Astrocyte (in vitro differentiated cells and primary cell): ENCODE results near the gene MBNL2. TPM values are rescaled to one million over a fixed set of nuclear protein-coding genes. Genes with fewer than 3 reads are reported as not detected.

Source experiments
- DNase-seq: peaks from one replicate; pipeline ENCODE4 v3.0.0-alpha.2; 2010; ENCODE audit warnings: low read depth
- FAIRE-seq: peaks from 2 replicates; lab custom pipeline; 2011; peaks lifted over from hg19 to GRCh38; lab: Jason Lieb, UNC
- H2AFZ ChIP-seq: 2 replicates; pipeline ENCODE4 v1.6.0; 2012; ENCODE audit warnings: low read depth, low read length, inconsistent platforms
- H3K27ac ChIP-seq: 2 replicates; pipeline ENCODE4 v1.5.1; 2011; ENCODE audit warnings: low read depth, low read length, inconsistent platforms
- H3K27me3 ChIP-seq: 2 replicates; pipeline ENCODE4 v1.6.0; 2011; ENCODE audit warnings: low read length, inconsistent platforms; ENCODE audit not compliant: insufficient read depth
- H3K36me3 ChIP-seq: 2 replicates; pipeline ENCODE4 v1.5.1; 2011; ENCODE audit warnings: low read length, inconsistent platforms; ENCODE audit not compliant: insufficient read depth
- H3K4me1 ChIP-seq: 2 replicates; pipeline ENCODE4 v1.5.1; 2011; ENCODE audit warnings: low read length, inconsistent platforms; ENCODE audit not compliant: insufficient read depth
- H3K4me2 ChIP-seq: 2 replicates; pipeline ENCODE4 v1.6.0; 2012; ENCODE audit warnings: low read length, inconsistent platforms
- H3K4me3 ChIP-seq: 2 replicates; pipeline ENCODE4 v1.5.1; 2011; ENCODE audit warnings: low read depth, mild to moderate bottlenecking, low read length, inconsistent platforms; ENCODE audit not compliant: insufficient read depth
- H3K79me2 ChIP-seq: 2 replicates; pipeline ENCODE4 v1.6.0; 2012; ENCODE audit warnings: mild to moderate bottlenecking, low read length, inconsistent platforms; ENCODE audit not compliant: insufficient read depth
- H3K9ac ChIP-seq: 2 replicates; pipeline ENCODE4 v1.6.0; 2012; ENCODE audit warnings: mild to moderate bottlenecking, low read length, inconsistent platforms
- H3K9me3 ChIP-seq: 2 replicates; pipeline ENCODE4 v1.5.1; 2012; ENCODE audit warnings: low read depth, mild to moderate bottlenecking, low read length, inconsistent platforms; ENCODE audit not compliant: insufficient read depth
- H4K20me1 ChIP-seq: 2 replicates; pipeline ENCODE4 v1.6.0; 2012; ENCODE audit warnings: low read length, inconsistent platforms; ENCODE audit not compliant: insufficient read depth
- H3K27ac Mint-ChIP-seq: one replicate; pipeline ENCODE4 v1.8.0; 2021; ENCODE audit warnings: mild to moderate bottlenecking, mixed read lengths; ENCODE audit not compliant: unreplicated experiment
- H3K27me3 Mint-ChIP-seq: one replicate; pipeline ENCODE4 v1.8.0; 2021; ENCODE audit warnings: low read depth, mixed read lengths; ENCODE audit not compliant: unreplicated experiment
- H3K36me3 Mint-ChIP-seq: one replicate; pipeline ENCODE4 v1.8.0; 2021; ENCODE audit warnings: low read depth, mixed read lengths; ENCODE audit not compliant: unreplicated experiment
- H3K4me1 Mint-ChIP-seq: one replicate; pipeline ENCODE4 v1.8.0; 2021; ENCODE audit warnings: low read depth, mixed read lengths; ENCODE audit not compliant: unreplicated experiment
- H3K4me3 Mint-ChIP-seq: one replicate; pipeline ENCODE4 v1.8.0; 2021; ENCODE audit warnings: mild to moderate bottlenecking, moderate library complexity, mixed read lengths; ENCODE audit not compliant: unreplicated experiment
- H3K9me3 Mint-ChIP-seq: one replicate; pipeline ENCODE4 v1.8.0; 2021; ENCODE audit warnings: mild to moderate bottlenecking, mixed read lengths; ENCODE audit not compliant: unreplicated experiment
- EZH2 ChIP-seq: IDR thresholded peaks from 2 replicates; pipeline ENCODE4 v1.6.1; 2012; ENCODE audit warnings: mild to moderate bottlenecking, low read length, inconsistent platforms; ENCODE audit not compliant: insufficient read depth
- total RNA-seq: library from RNA; stranded (reverse); gene quantifications from 2 replicates; pipeline ENCODE4 v1.2.1, GENCODE V29; 2021
- TF ChIP-seq, protein P1 (sequence below): IDR thresholded peaks from 2 replicates; pipeline ENCODE4 v1.5.1; 2011; ENCODE audit warnings: low read depth, mild to moderate bottlenecking, inconsistent platforms, low read length, moderate library complexity; ENCODE audit not compliant: insufficient read depth

Gene MBNL2
- total RNA-seq, 1 donor from 2014 or later: 66.5 TPM

DNA sequence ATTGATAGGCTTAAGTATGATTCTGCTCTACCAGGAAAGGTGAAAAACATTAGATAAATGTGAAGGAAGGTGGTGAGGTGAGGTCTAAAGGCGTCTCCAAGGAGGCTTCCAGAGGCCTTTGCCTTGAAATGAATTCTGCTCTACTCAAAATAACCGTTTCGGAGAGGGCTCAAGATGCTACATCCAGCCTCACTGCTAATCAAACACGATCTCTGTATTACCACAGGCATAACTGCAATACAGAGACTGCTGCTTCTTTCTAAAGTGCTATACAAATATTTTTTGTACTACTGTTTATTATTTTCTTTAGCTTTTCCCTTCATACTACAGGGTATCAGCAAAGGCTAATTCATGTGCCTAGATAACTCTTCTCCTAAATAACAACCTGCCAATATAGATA is 16.8 kb downstream of the MBNL2 start:
- H3K9me3 ChIP-seq: no peaks in the 10 kb centered on the region
- H3K27me3 Mint-ChIP-seq: no peaks in the 10 kb centered on the region
- H3K79me2 ChIP-seq: peaks cover 100% of the 10 kb centered on the region
- H3K27ac ChIP-seq: no peak overlapping the region
- H4K20me1 ChIP-seq: peaks cover 99% of the 10 kb centered on the region
- H3K9ac ChIP-seq: no peak overlapping the region
- no peaks in the 10 kb centered on the region for H3K36me3 ChIP-seq
- H3K27ac Mint-ChIP-seq: no peak overlapping the region
- no peaks in the 10 kb centered on the region for H3K4me1 ChIP-seq
- H3K36me3 Mint-ChIP-seq: peaks cover 20% of the 10 kb centered on the region
- TF ChIP-seq, protein P1, sequence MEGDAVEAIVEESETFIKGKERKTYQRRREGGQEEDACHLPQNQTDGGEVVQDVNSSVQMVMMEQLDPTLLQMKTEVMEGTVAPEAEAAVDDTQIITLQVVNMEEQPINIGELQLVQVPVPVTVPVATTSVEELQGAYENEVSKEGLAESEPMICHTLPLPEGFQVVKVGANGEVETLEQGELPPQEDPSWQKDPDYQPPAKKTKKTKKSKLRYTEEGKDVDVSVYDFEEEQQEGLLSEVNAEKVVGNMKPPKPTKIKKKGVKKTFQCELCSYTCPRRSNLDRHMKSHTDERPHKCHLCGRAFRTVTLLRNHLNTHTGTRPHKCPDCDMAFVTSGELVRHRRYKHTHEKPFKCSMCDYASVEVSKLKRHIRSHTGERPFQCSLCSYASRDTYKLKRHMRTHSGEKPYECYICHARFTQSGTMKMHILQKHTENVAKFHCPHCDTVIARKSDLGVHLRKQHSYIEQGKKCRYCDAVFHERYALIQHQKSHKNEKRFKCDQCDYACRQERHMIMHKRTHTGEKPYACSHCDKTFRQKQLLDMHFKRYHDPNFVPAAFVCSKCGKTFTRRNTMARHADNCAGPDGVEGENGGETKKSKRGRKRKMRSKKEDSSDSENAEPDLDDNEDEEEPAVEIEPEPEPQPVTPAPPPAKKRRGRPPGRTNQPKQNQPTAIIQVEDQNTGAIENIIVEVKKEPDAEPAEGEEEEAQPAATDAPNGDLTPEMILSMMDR: no peak
- no peak for TF ChIP-seq EZH2
- H3K9me3 Mint-ChIP-seq: no peaks in the 10 kb centered on the region
- no peak overlapping the region for H2AFZ ChIP-seq
- H3K27me3 ChIP-seq: no peaks in the 10 kb centered on the region
- H3K4me3 ChIP-seq: no peak overlapping the region
- peaks cover 32% of the 10 kb centered on the region for H3K4me1 Mint-ChIP-seq
- DNase-seq (no peak), FAIRE-seq (no peak)
- H3K4me2 ChIP-seq: no peak overlapping the region
- no peak overlapping the region for H3K4me3 Mint-ChIP-seq

DNA sequence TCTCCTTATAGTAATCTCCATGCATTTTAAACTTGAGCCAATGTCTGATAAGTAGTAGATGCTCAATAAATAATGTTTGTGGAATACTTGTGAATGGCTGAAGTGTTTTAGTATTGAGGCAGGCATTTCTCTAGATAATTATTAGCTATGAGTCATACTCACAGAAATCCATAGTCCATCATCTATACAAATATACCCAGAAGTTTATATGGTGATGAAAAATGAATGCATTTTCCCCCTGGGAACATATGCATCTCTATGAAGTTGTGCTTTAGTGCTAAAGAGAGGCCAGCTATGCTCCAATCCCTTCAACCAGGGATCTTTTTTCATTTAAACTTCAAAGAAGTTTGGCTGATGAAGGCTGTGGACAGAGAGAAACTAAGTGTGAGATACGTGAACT is 17.2 kb downstream of the MBNL2 start:
- Histone ChIP-seq H3K9ac (no peak overlapping the region), H4K20me1 (peaks cover 99% of the 10 kb centered on the region), H3K27ac (no peak overlapping the region), H3K79me2 (peaks cover 100% of the 10 kb centered on the region), H3K27me3 (no peaks in the 10 kb centered on the region), H3K9me3 (no peaks in the 10 kb centered on the region), H2AFZ (no peak overlapping the region), H3K4me1 (no peaks in the 10 kb centered on the region), H3K4me2 (no peak overlapping the region), H3K4me3 (no peak overlapping the region), H3K36me3 (peaks cover 2% of the 10 kb centered on the region)
- no peaks in the 10 kb centered on the region for H3K9me3 Mint-ChIP-seq
- H3K27me3 Mint-ChIP-seq: no peaks in the 10 kb centered on the region
- DNase-seq: no peak
- FAIRE-seq: no peak
- peaks cover 20% of the 10 kb centered on the region for H3K36me3 Mint-ChIP-seq
- no peak for TF ChIP-seq EZH2
- TF ChIP-seq, protein P1: no peak
- H3K4me1 Mint-ChIP-seq: peaks cover 36% of the 10 kb centered on the region
- no peak overlapping the region for H3K4me3 Mint-ChIP-seq
- no peak overlapping the region for H3K27ac Mint-ChIP-seq

- H3K9me3 Mint-ChIP-seq: no peaks in the 10 kb centered on the region
- no peak overlapping the region for H3K27ac ChIP-seq
- H3K27ac Mint-ChIP-seq: no peak overlapping the region
- no peak overlapping the region for H3K9ac ChIP-seq
- H3K4me3 ChIP-seq: no peak overlapping the region
- peaks cover 17% of the 10 kb centered on the region for H3K36me3 Mint-ChIP-seq
- peaks cover 5% of the 10 kb centered on the region for H3K36me3 ChIP-seq
- H3K79me2 ChIP-seq: peaks cover 100% of the 10 kb centered on the region
- DNase-seq (no peak), FAIRE-seq (no peak)
- no peaks in the 10 kb centered on the region for H3K4me1 ChIP-seq
- peaks cover 43% of the 10 kb centered on the region for H3K4me1 Mint-ChIP-seq
- no peak for TF ChIP-seq EZH2
- TF ChIP-seq, protein P1: no peak
- H3K4me2 ChIP-seq: no peak overlapping the region
- H2AFZ ChIP-seq: no peak overlapping the region
- no peaks in the 10 kb centered on the region for H3K27me3 Mint-ChIP-seq
- H3K27me3 ChIP-seq: no peaks in the 10 kb centered on the region
- H3K4me3 Mint-ChIP-seq: no peak overlapping the region
- peaks cover 97% of the 10 kb centered on the region for H4K20me1 ChIP-seq
- no peaks in the 10 kb centered on the region for H3K9me3 ChIP-seq
Measured at GRCh38 chr13:97239943-97240787, 18.0 kb downstream of the MBNL2 start.
